Endometrial microvascular endothelial cells (primary cell): ENCODE measurements around the gene PNPLA8. TPM values are rescaled to one million over a fixed set of nuclear protein-coding genes. Genes with fewer than 3 reads are reported as not detected.

ENCODE experiments used
- in situ Hi-C: cut with HindIII; loops from 2 replicates; pipeline ENCODE4 v1.10.0; 2017; ENCODE audit warnings: low sequenced_read_pairs, low pct_unique_long_range_greater_than_20kb; ENCODE audit errors: inconsistent ontology term
- total RNA-seq: library from RNA; depleted of rRNA; stranded (reverse); fragments of >200 nt; gene quantifications from one replicate; pipeline ENCODE4 v1.2.3, GENCODE V29; 2015; ENCODE audit errors: inconsistent ontology term

PNPLA8 gene
- total RNA-seq, 1 donor from 2014 or later, result 30.9 TPM

DNA sequence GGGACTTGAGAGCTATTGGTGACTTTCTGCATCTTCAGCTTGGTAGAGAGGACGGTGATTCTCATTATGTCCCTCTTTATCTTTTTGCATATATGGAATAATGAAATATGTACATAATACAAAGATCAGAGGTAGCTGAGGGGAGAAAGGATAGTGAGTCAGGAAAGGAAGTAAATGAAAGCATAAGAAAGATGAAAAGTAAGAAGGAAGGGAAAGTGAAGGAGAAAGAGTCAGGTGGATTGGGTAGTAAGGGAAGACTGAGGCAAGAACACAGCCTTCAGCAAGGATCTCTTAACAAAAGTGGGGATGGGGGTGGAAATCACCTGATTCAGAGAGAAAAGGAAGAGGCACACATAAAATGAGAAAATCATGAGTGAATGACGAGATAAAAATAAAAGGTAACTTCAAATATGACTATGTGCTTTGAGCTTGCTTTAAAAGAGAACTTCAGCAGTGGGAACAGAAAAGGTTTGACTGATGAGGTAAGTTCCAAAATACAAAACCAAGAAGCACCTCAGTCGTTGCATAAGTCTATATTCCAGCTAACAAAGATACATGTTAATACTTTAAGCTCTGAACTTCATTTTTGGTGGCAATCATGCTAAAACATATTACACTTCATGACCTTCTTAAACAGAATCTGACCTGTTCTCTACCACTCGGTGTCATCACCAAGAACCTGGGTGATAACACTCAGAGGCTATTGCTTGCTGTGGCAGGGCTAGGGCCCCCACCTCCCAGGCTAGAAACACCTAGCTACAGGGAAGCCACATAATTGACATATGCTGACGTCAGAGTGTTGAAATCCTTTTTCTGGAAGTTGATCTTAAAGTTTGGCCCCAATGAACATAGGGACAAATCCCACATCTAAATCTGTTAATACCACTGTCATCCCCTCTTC is 102.6 kb downstream of the PNPLA8 start:
- in situ Hi-C loops, result no loop called here

GRCh38 chr7:108421720-108422331 is 104.1 kb downstream of the PNPLA8 start:
- in situ Hi-C loops, result no loop called here

Other genes with a start within 250 kb of the PNPLA8 start
- 61.3 TPM for gene NRCAM, start 69.7 kb downstream of the PNPLA8 start, total RNA-seq
- gene THAP5, start 43.6 kb upstream of the PNPLA8 start, total RNA-seq, result 20.1 TPM
- 50.4 TPM for gene DNAJB9, start 43.7 kb upstream of the PNPLA8 start, total RNA-seq